ENCODE results near the gene UBTD1. TPM values are rescaled to one million over a fixed set of nuclear protein-coding genes. Genes with fewer than 3 reads are reported as not detected.

The UBTD1 gene
- total and polyA plus RNA-seq, 8 donors, result 16.6 to 41.0 (median 20.6) TPM

- no peak overlapping the region for H3K4me3 ChIP-seq
- H3K27ac ChIP-seq, result no peak overlapping the region
- no peak for DNase-seq
- no peaks in the 10 kb centered on the region for H3K9me3 ChIP-seq
- peaks cover 12 to 30% of the 10 kb centered on the region in 2 donors for H3K4me1 ChIP-seq
- intact Hi-C loops (cut with DNase I), result no loop called here
- TF ChIP-seq CTCF (IDR thresholded peaks at IDR 0.05), result no peak
- no peaks in the 10 kb centered on the region for H3K36me3 ChIP-seq
- no peak for ATAC-seq
- H3K27me3 ChIP-seq, result no peaks in the 10 kb centered on the region
Measured at GRCh38 chr10:97505152-97505551, 6.4 kb downstream of the UBTD1 start.

GRCh38 chr10:97506199-97506991 lies 7.7 kb downstream of the UBTD1 start:
- H3K36me3 ChIP-seq, result no peaks in the 10 kb centered on the region
- H3K27ac ChIP-seq, result peak overlapping the region in 1 of 2 donors; percentile 28
- no peak for TF ChIP-seq CTCF (IDR thresholded peaks at IDR 0.05)
- no peak overlapping the region for H3K4me3 ChIP-seq
- no peaks in the 10 kb centered on the region for H3K27me3 ChIP-seq
- no peak for DNase-seq
- H3K4me1 ChIP-seq, result peaks cover 7 to 17% of the 10 kb centered on the region in 2 donors
- intact Hi-C loops (cut with DNase I), result no loop called here
- no peaks in the 10 kb centered on the region for H3K9me3 ChIP-seq
- peak; percentile 46 for ATAC-seq

GRCh38 chr10:97508342-97508741 lies 9.6 kb downstream of the UBTD1 start:
- Histone ChIP-seq H3K4me3 (no peak overlapping the region), H3K36me3 (no peaks in the 10 kb centered on the region), H3K27me3 (no peaks in the 10 kb centered on the region), H3K9me3 (no peaks in the 10 kb centered on the region), H3K4me1 (peaks cover 4 to 11% of the 10 kb centered on the region in 2 donors), H3K27ac (no peak overlapping the region)
- ATAC-seq (peak; percentile 20), DNase-seq (no peak)
- intact Hi-C loops (cut with DNase I), result no loop called here
- TF ChIP-seq CTCF (IDR thresholded peaks at IDR 0.05), result no peak

GRCh38 chr10:97509120-97509680 lies 10.5 kb downstream of the UBTD1 start:
- intact Hi-C loops (cut with DNase I), result no loop called here
- Histone ChIP-seq H3K9me3 (no peaks in the 10 kb centered on the region), H3K36me3 (no peaks in the 10 kb centered on the region), H3K4me3 (no peak overlapping the region), H3K27me3 (no peaks in the 10 kb centered on the region), H3K27ac (no peak overlapping the region), H3K4me1 (peaks cover 4 to 11% of the 10 kb centered on the region in 2 donors)
- DNase-seq, result no peak
- no peak for ATAC-seq
- no peak for TF ChIP-seq CTCF (IDR thresholded peaks at IDR 0.05)

GRCh38 chr10:97510686-97511085 lies 12.0 kb downstream of the UBTD1 start:
- no peaks in the 10 kb centered on the region for H3K9me3 ChIP-seq
- ATAC-seq, result no peak
- H3K27ac ChIP-seq, result no peak overlapping the region
- H3K4me1 ChIP-seq, result peaks cover 4 to 10% of the 10 kb centered on the region in 2 donors
- intact Hi-C loops (cut with DNase I), result no loop called here
- no peaks in the 10 kb centered on the region for H3K36me3 ChIP-seq
- no peak overlapping the region for H3K4me3 ChIP-seq
- no peak for TF ChIP-seq CTCF (IDR thresholded peaks at IDR 0.05)
- no peaks in the 10 kb centered on the region for H3K27me3 ChIP-seq
- no peak for DNase-seq

Measured in left lung (tissue), 10 donors.